ENCODE results near the gene PGAP2.

GRCh38 chr11:3823303-3823702 lies 14.9 kb downstream of the PGAP2 start:
- TF ChIP-seq CTCF (IDR thresholded peaks at IDR 0.05), result no peak
- TF ChIP-seq POLR2AphosphoS5 (IDR thresholded peaks at IDR 0.05), result no peak
